H9 (cell line): ENCODE data around the gene MGAT2. TPM values are rescaled to one million over a fixed set of nuclear protein-coding genes. Genes with fewer than 3 reads are reported as not detected.

Source experiments
- DNase-seq: peaks from one replicate; pipeline ENCODE4 v3.0.0-alpha.2; 2017
- H2AFZ ChIP-seq: one replicate; pipeline ENCODE4 v1.6.1; 2013; ENCODE audit warnings: mild to moderate bottlenecking, low read length, control low read depth, moderate library complexity
- H2AK5ac ChIP-seq: 2 replicates; pipeline ENCODE4 v1.6.1; 2013; ENCODE audit warnings: low read length, control low read depth, mixed read lengths; ENCODE audit not compliant: insufficient read length
- H2BK120ac ChIP-seq: one replicate; pipeline ENCODE4 v1.6.1; 2013; ENCODE audit warnings: low read depth, mild to moderate bottlenecking, low read length, control low read depth, inconsistent platforms; ENCODE audit not compliant: poor library complexity, severe bottlenecking
- H2BK12ac ChIP-seq: 2 replicates; pipeline ENCODE4 v1.6.1; 2013; ENCODE audit warnings: low read length, control low read depth, mixed read lengths, low read depth; ENCODE audit not compliant: insufficient read length
- H2BK15ac ChIP-seq: 2 replicates; pipeline ENCODE4 v1.6.1; 2013; ENCODE audit warnings: low read depth, low read length, control low read depth
- H2BK20ac ChIP-seq: one replicate; pipeline ENCODE4 v1.6.1; 2013; ENCODE audit warnings: low read depth, mild to moderate bottlenecking, low read length, control low read depth, inconsistent platforms; ENCODE audit not compliant: poor library complexity, severe bottlenecking
- H2BK5ac ChIP-seq: 2 replicates; pipeline ENCODE4 v1.6.1; 2013; ENCODE audit warnings: low read length, control low read depth, mixed read lengths; ENCODE audit not compliant: insufficient read length
- H3K14ac ChIP-seq: 2 replicates; pipeline ENCODE4 v1.6.1; 2013; ENCODE audit warnings: low read length, control low read depth; ENCODE audit not compliant: insufficient read depth
- H3K18ac ChIP-seq: 2 replicates; pipeline ENCODE4 v1.6.1; 2013; ENCODE audit warnings: low read depth, mild to moderate bottlenecking, mixed read lengths, low read length, control low read depth; ENCODE audit not compliant: insufficient read length
- H3K23ac ChIP-seq: 2 replicates; pipeline ENCODE4 v1.6.1; 2013; ENCODE audit warnings: low read length, control low read depth, mixed read lengths, low read depth; ENCODE audit not compliant: insufficient read length
- H3K23me2 ChIP-seq: 2 replicates; pipeline ENCODE4 v1.6.1; 2013; ENCODE audit warnings: low read depth, mild to moderate bottlenecking, mixed read lengths, low read length, control low read depth; ENCODE audit not compliant: insufficient read length, poor library complexity, severe bottlenecking
- H3K27ac ChIP-seq: 2 replicates; pipeline ENCODE4 v1.5.1; 2013; ENCODE audit warnings: low read length, control low read depth, mixed read lengths, low read depth; ENCODE audit not compliant: insufficient read length
- H3K27me3 ChIP-seq: 2 replicates; pipeline ENCODE4 v1.6.1; 2013; ENCODE audit warnings: low read length, control low read depth, inconsistent platforms; ENCODE audit not compliant: insufficient read depth
- H3K4ac ChIP-seq: 2 replicates; pipeline ENCODE4 v1.6.1; 2013; ENCODE audit warnings: low read depth, mild to moderate bottlenecking, control low read depth, inconsistent platforms, low read length, moderate library complexity
- H3K4me1 ChIP-seq: 2 replicates; pipeline ENCODE4 v1.6.1; 2013; ENCODE audit warnings: low read length, control low read depth, inconsistent platforms; ENCODE audit not compliant: insufficient read depth
- H3K4me2 ChIP-seq: 2 replicates; pipeline ENCODE4 v1.6.1; 2013; ENCODE audit warnings: low read length, control low read depth, mixed read lengths; ENCODE audit not compliant: insufficient read length, insufficient read depth
- H3K56ac ChIP-seq: 2 replicates; pipeline ENCODE4 v1.6.1; 2013; ENCODE audit warnings: low read depth, mild to moderate bottlenecking, mixed read lengths, low read length, control low read depth; ENCODE audit not compliant: insufficient read length
- H3K79me1 ChIP-seq: 2 replicates; pipeline ENCODE4 v1.6.1; 2013; ENCODE audit warnings: low read depth, mild to moderate bottlenecking, moderate library complexity, low read length, control low read depth, inconsistent platforms; ENCODE audit not compliant: insufficient read depth, poor library complexity, severe bottlenecking
- H3K79me2 ChIP-seq: 2 replicates; pipeline ENCODE4 v1.6.1; 2013; ENCODE audit warnings: low read length, control low read depth, inconsistent platforms; ENCODE audit not compliant: insufficient read depth
- H3K9ac ChIP-seq: 2 replicates; pipeline ENCODE4 v1.6.1; 2013; ENCODE audit warnings: low read length, control low read depth, mixed read lengths; ENCODE audit not compliant: insufficient read length; ENCODE audit errors: extremely low read depth
- H3K9me3 ChIP-seq: one replicate; pipeline ENCODE4 v1.6.1; 2013; ENCODE audit warnings: low read depth, low read length, inconsistent platforms; ENCODE audit not compliant: control insufficient read depth
- H3T11ph ChIP-seq: one replicate; pipeline ENCODE4 v1.6.1; 2013; ENCODE audit warnings: mild to moderate bottlenecking, low read length, control low read depth, inconsistent platforms
- H4K20me1 ChIP-seq: one replicate; pipeline ENCODE4 v1.6.1; 2013; ENCODE audit not compliant: control insufficient read depth, insufficient read length, insufficient read depth
- H4K5ac ChIP-seq: 2 replicates; pipeline ENCODE4 v1.6.1; 2013; ENCODE audit warnings: low read depth, mild to moderate bottlenecking, mixed read lengths, low read length, control low read depth; ENCODE audit not compliant: insufficient read length
- H4K8ac ChIP-seq: replicated peaks from 2 replicates; pipeline ENCODE4 v1.6.1; 2013; ENCODE audit warnings: low read length, control low read depth, mixed read lengths, low read depth; ENCODE audit not compliant: insufficient read length
- H4K91ac ChIP-seq: 2 replicates; pipeline ENCODE4 v1.6.1; 2013; ENCODE audit warnings: low read depth, mild to moderate bottlenecking, moderate library complexity, mixed read lengths, low read length, control low read depth; ENCODE audit not compliant: insufficient read length
- H3K27ac Mint-ChIP-seq, 3 experiments: 2 replicates in 2 of 3; 3 replicates in 1 of 3; pipeline ENCODE4 v1.8.0; 2020 to 2021; ENCODE audit warnings: mixed read lengths in 3 of 3, mild to moderate bottlenecking in 1 of 3, moderate library complexity in 1 of 3
- H3K27me3 Mint-ChIP-seq: 2 replicates; pipeline ENCODE4 v1.8.0; 2021; ENCODE audit warnings: low read depth, mild to moderate bottlenecking, moderate library complexity, mixed read lengths
- H3K36me3 Mint-ChIP-seq, 3 experiments: 2 replicates in 2 of 3; 3 replicates in 1 of 3; pipeline ENCODE4 v1.8.0; 2020 to 2021; ENCODE audit warnings: low read depth in 3 of 3, mixed read lengths in 3 of 3; ENCODE audit not compliant: insufficient read depth in 1 of 3
- H3K4me1 Mint-ChIP-seq, 2 experiments: 2 replicates each; pipeline ENCODE4 v1.8.0; 2020; ENCODE audit warnings: mixed read lengths in 2 of 2
- H3K4me3 Mint-ChIP-seq, 2 experiments: 2 replicates in 1 of 2; 3 replicates in 1 of 2; pipeline ENCODE4 v1.8.0; 2020 to 2021; ENCODE audit warnings: mild to moderate bottlenecking in 2 of 2, mixed read lengths in 2 of 2, moderate library complexity in 1 of 2
- H3K9me3 Mint-ChIP-seq, 2 experiments: 2 replicates in 1 of 2; 3 replicates in 1 of 2; pipeline ENCODE4 v1.8.0; 2020; ENCODE audit warnings: mild to moderate bottlenecking in 2 of 2, mixed read lengths in 2 of 2, moderate library complexity in 1 of 2
- CTCF ChIP-seq: fragments of 200-600 bp; sonication (generic); conservative IDR thresholded peaks from 3 replicates; pipeline ENCODE4 v1.8.0; 2021; ENCODE audit warnings: antibody characterized with exemption, mild to moderate bottlenecking
- WGBS: extraction: QIAGEN DNeasy Blood & Tissue Kit; methylation state at CpG from one replicate; pipeline ENCODE4 v1.1.7; 2013; ENCODE audit warnings: missing lambda C conversion rate, low lambda C conversion rate, mixed read lengths; ENCODE audit not compliant: insufficient read length; ENCODE audit errors: extremely low coverage; 5-methylcytosine and 5-hydroxymethylcytosine counted together
- total RNA-seq: library from RNA; stranded (reverse); gene quantifications from 2 replicates; pipeline ENCODE4 v1.2.1, GENCODE V29; 2021

The MGAT2 gene
- total RNA-seq, 1 experiment from 2014 or later: 24.5 TPM

- Histone ChIP-seq H3K23me2 (peaks cover 7% of the 10 kb centered on the region), H3K56ac (no peak overlapping the region), H3K4me2 (no peak overlapping the region), H3K14ac (no peak overlapping the region), H3K18ac (no peak overlapping the region), H2BK12ac (no peak overlapping the region), H3K9me3 (no peaks in the 10 kb centered on the region), H4K20me1 (no peaks in the 10 kb centered on the region), H3K4me1 (no peaks in the 10 kb centered on the region; the same call in 1 of the 2 replicates), H3K27me3 (no peaks in the 10 kb centered on the region), H2AK5ac (no peak overlapping the region), H2BK120ac (no peak overlapping the region), H2BK5ac (no peak overlapping the region), H4K91ac (no peak overlapping the region), H3K27ac (no peak overlapping the region), H4K5ac (no peak overlapping the region), H3K9ac (no peak overlapping the region), H2AFZ (no peak overlapping the region), H3K23ac (no peak overlapping the region), H2BK20ac (no peak overlapping the region), H2BK15ac (no peak overlapping the region), H4K8ac (no peak overlapping the region), H3K79me1 (peaks cover 8% of the 10 kb centered on the region), H3T11ph (no peak overlapping the region), H3K79me2 (peaks cover 9% of the 10 kb centered on the region; the same call in 1 of the 2 replicates), H3K4ac (no peak overlapping the region)
- Mint-ChIP-seq H3K27me3 (no peaks in the 10 kb centered on the region), H3K9me3 (peaks cover 0 to 3% of the 10 kb centered on the region in 2 experiments; a peak in 1 of 5 replicates), H3K36me3 (peaks cover 19 to 51% (median 19%) of the 10 kb centered on the region in 3 experiments), H3K4me3 (no peak overlapping the region), H3K27ac (no peak overlapping the region), H3K4me1 (peaks cover 4 to 22% of the 10 kb centered on the region in 2 experiments)
- WGBS: no CpG with 5 or more reads among the region's 3 CpGs
- no peak for DNase-seq
- no peak for TF ChIP-seq CTCF
Observed at GRCh38 chr14:49637534-49638078, 17.0 kb downstream of the MGAT2 start.
